KMS-11 (cell line): ENCODE data around the gene GABARAPL2.

Experiments
- H2AFZ ChIP-seq: fragments of 200-600 bp; sonication (generic); 2 replicates; pipeline ENCODE4 v1.6.1; 2016; ENCODE audit warnings: antibody characterized with exemption, mixed run types, low read depth
- H3K27ac ChIP-seq: fragments of 200-600 bp; sonication (generic); 2 replicates; pipeline ENCODE4 v1.6.1; 2016; ENCODE audit warnings: mild to moderate bottlenecking, mixed run types
- H3K27me3 ChIP-seq: fragments of 200-600 bp; sonication (generic); 2 replicates; pipeline ENCODE4 v1.6.1; 2017; ENCODE audit warnings: mild to moderate bottlenecking, low read depth, mixed run types, moderate library complexity; ENCODE audit not compliant: insufficient read depth
- H3K36me3 ChIP-seq: fragments of 200-600 bp; sonication (generic); 2 replicates; pipeline ENCODE4 v1.6.1; 2017; ENCODE audit warnings: mild to moderate bottlenecking, mixed run types; ENCODE audit not compliant: insufficient read depth
- H3K4me1 ChIP-seq: fragments of 200-600 bp; sonication (generic); 2 replicates; pipeline ENCODE4 v1.6.1; 2016; ENCODE audit warnings: mild to moderate bottlenecking, low read depth, mixed run types; ENCODE audit not compliant: poor library complexity, severe bottlenecking
- H3K4me2 ChIP-seq: fragments of 200-600 bp; sonication (generic); 2 replicates; pipeline ENCODE4 v1.7.0; 2016; ENCODE audit warnings: mild to moderate bottlenecking, mixed run types
- H3K4me3 ChIP-seq: fragments of 200-600 bp; sonication (generic); IDR thresholded peaks from 2 replicates; pipeline ENCODE4 v1.6.1; 2017; ENCODE audit warnings: low read depth, low read length, mixed read lengths; ENCODE audit not compliant: insufficient read depth
- H3K79me2 ChIP-seq: fragments of 200-600 bp; sonication (generic); 2 replicates; pipeline ENCODE4 v1.6.1; 2016; ENCODE audit warnings: low read depth, mixed run types; ENCODE audit not compliant: insufficient read depth
- H3K9ac ChIP-seq: fragments of 200-600 bp; sonication (generic); 2 replicates; pipeline ENCODE4 v1.6.1; 2016; ENCODE audit warnings: mild to moderate bottlenecking, mixed run types
- H4K20me1 ChIP-seq: fragments of 200-600 bp; sonication (generic); 2 replicates; pipeline ENCODE4 v1.6.1; 2016; ENCODE audit warnings: mild to moderate bottlenecking, mixed run types; ENCODE audit not compliant: insufficient read depth
- TF ChIP-seq, protein P1 (sequence below): fragments of 200-600 bp; sonication (generic); conservative IDR thresholded peaks from 2 replicates; pipeline ENCODE4 v1.6.1; 2017; ENCODE audit warnings: low read depth, mild to moderate bottlenecking, antibody characterized with exemption, low read length, moderate library complexity, mixed read lengths

Gene GABARAPL2

DNA sequence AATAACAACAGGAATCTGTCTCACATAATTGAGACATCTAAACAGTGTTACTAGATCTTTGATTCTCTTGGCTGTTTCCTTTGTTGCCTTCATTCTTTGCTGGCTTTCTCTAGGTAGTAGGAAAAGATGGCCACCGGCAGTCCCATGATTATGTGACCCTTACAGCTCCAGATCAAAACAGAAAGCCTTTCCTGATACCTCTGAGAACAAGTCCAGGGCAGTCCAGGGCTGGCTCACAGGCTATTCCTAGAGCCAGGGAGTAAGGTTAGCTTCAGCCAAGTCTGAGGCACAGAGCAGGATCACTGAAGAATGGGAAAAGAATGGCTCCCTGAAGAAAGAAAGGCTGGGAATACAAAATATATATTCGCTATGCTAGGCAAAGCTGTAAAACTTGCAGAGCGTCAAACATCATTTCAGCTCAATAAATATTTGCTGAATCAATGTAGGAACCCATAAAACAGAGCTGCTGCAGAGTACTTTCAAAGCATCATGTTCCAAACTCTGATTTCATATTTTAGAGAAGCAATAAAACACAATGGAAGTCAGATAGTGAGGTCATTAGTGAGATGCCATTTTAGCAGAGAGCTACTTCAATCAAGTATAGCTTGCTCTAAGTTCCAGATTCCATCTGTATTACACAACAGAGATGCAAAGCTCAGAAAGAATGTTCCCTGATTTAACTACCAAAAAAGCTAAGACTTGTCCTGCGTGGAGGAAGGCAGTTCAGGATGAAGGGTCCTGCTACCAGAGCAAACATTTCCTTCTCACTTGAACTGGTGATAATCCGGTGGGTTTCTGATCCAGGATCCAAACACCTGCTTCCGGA is 33.5 kb downstream of the GABARAPL2 start:
- H3K36me3 ChIP-seq, result peaks cover 11% of the 10 kb centered on the region
- H3K4me3 ChIP-seq, result no peak overlapping the region
- no peaks in the 10 kb centered on the region for H4K20me1 ChIP-seq
- H3K27me3 ChIP-seq, result no peaks in the 10 kb centered on the region
- H3K9ac ChIP-seq, result no peak overlapping the region
- no peak overlapping the region for H3K27ac ChIP-seq
- TF ChIP-seq, protein P1, sequence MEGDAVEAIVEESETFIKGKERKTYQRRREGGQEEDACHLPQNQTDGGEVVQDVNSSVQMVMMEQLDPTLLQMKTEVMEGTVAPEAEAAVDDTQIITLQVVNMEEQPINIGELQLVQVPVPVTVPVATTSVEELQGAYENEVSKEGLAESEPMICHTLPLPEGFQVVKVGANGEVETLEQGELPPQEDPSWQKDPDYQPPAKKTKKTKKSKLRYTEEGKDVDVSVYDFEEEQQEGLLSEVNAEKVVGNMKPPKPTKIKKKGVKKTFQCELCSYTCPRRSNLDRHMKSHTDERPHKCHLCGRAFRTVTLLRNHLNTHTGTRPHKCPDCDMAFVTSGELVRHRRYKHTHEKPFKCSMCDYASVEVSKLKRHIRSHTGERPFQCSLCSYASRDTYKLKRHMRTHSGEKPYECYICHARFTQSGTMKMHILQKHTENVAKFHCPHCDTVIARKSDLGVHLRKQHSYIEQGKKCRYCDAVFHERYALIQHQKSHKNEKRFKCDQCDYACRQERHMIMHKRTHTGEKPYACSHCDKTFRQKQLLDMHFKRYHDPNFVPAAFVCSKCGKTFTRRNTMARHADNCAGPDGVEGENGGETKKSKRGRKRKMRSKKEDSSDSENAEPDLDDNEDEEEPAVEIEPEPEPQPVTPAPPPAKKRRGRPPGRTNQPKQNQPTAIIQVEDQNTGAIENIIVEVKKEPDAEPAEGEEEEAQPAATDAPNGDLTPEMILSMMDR, result no peak
- no peak overlapping the region for H2AFZ ChIP-seq
- H3K4me2 ChIP-seq, result no peak overlapping the region
- no peaks in the 10 kb centered on the region for H3K4me1 ChIP-seq
- H3K79me2 ChIP-seq, result no peaks in the 10 kb centered on the region

DNA sequence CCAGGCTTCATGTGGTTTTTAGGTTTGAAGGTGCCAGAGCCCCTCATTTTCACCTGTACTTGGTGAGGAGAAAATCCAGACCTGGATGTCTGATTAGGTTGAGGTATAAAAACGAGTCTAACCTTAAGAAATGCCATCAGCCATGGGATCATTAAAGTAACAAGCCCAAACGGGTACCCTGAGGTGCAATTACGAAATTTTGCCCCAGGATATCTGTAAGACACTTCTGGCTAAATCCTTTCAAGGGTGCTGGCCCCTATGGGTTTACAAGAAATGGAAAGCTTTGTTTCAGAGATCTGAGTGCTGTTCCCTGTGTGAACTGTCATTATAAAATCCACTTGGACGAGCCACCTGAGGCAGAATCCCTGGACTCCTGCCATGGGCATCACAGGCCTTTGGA is 37.1 kb downstream of the GABARAPL2 start:
- H4K20me1 ChIP-seq, result no peaks in the 10 kb centered on the region
- TF ChIP-seq, protein P1, result no peak
- H3K4me2 ChIP-seq, result no peak overlapping the region
- no peaks in the 10 kb centered on the region for H3K27me3 ChIP-seq
- H3K36me3 ChIP-seq, result peaks cover 11% of the 10 kb centered on the region
- no peak overlapping the region for H2AFZ ChIP-seq
- no peaks in the 10 kb centered on the region for H3K4me1 ChIP-seq
- no peaks in the 10 kb centered on the region for H3K79me2 ChIP-seq
- no peak overlapping the region for H3K9ac ChIP-seq
- no peak overlapping the region for H3K27ac ChIP-seq
- no peak overlapping the region for H3K4me3 ChIP-seq

DNA sequence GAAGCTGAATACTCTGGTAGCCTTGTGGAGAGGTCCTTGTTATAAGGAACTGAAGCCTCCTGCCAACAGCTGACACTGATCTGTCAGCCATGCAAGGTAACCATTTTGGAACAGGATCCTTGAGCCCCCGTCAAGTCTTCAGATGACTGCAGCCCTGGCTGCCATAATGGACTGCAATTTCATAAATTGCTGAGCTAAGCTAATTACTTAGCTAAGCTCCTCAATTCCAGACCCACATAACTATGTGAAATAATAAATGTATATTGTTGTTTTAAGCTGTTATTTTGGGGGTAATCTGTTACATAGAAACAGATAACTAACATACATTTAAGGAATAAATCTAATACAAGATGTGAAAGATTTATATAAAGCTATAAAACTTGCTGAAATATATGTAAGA is 40.3 kb downstream of the GABARAPL2 start:
- Histone ChIP-seq H3K36me3 (peaks cover 11% of the 10 kb centered on the region), H3K9ac (no peak overlapping the region), H3K4me2 (no peak overlapping the region), H3K4me1 (no peaks in the 10 kb centered on the region), H3K79me2 (no peaks in the 10 kb centered on the region), H4K20me1 (no peaks in the 10 kb centered on the region), H3K27me3 (no peaks in the 10 kb centered on the region), H2AFZ (no peak overlapping the region), H3K27ac (no peak overlapping the region), H3K4me3 (no peak overlapping the region)
- TF ChIP-seq, protein P1, result no peak

DNA sequence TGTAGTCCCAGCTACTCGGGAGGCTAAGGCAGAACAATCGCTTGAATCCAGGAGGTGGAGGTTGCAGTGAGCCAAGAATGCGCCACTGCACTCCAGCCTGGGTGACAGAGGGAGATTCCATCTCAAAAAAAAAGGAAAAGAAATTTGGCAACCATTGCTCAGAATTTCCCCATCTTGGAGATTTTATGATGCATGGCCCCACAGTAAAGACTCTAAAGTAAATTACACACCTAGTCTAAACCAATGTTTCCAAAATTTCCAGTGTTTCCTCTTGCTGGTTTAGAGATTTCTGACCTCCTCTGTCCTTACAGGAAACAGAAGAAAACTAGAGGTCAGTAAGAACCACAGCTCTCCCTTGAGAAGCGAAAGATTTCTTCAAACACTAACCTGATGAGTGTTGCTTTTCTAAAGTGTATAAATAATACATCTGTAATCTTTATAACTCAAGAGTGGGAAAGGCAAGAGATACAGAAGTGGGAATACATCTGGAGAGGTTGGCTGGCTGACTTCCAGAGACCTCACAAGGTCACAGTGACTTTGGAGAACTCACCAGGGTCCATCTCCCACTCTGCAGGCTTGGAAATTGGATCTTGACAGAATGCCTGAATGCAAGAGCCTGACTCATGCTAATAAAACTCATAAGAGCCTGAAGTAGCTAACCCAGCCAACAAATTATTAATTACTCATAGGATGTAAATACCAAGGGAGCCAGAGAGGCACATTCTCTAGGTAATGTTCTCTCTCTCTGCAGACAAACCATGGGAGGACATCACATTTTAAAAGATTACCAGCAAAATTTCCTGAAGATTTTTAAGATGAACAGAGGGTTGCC is 48.1 kb downstream of the GABARAPL2 start:
- H3K4me2 ChIP-seq, result no peak overlapping the region
- no peak overlapping the region for H2AFZ ChIP-seq
- no peaks in the 10 kb centered on the region for H4K20me1 ChIP-seq
- H3K36me3 ChIP-seq, result no peaks in the 10 kb centered on the region
- no peaks in the 10 kb centered on the region for H3K79me2 ChIP-seq
- TF ChIP-seq, protein P1, result no peak
- no peaks in the 10 kb centered on the region for H3K27me3 ChIP-seq
- H3K9ac ChIP-seq, result no peak overlapping the region
- H3K27ac ChIP-seq, result no peak overlapping the region
- no peaks in the 10 kb centered on the region for H3K4me1 ChIP-seq
- H3K4me3 ChIP-seq, result no peak overlapping the region
